HG03064 (cell line): ENCODE measurements around the gene SMIM41.

Experiments
- ATAC-seq: cut with Tn5 transposase; IDR thresholded peaks from one replicate; pipeline ENCODE4 v1.9.1; 2021; ENCODE audit warnings: low read depth; ENCODE audit not compliant: unreplicated experiment

SMIM41 gene

DNA sequence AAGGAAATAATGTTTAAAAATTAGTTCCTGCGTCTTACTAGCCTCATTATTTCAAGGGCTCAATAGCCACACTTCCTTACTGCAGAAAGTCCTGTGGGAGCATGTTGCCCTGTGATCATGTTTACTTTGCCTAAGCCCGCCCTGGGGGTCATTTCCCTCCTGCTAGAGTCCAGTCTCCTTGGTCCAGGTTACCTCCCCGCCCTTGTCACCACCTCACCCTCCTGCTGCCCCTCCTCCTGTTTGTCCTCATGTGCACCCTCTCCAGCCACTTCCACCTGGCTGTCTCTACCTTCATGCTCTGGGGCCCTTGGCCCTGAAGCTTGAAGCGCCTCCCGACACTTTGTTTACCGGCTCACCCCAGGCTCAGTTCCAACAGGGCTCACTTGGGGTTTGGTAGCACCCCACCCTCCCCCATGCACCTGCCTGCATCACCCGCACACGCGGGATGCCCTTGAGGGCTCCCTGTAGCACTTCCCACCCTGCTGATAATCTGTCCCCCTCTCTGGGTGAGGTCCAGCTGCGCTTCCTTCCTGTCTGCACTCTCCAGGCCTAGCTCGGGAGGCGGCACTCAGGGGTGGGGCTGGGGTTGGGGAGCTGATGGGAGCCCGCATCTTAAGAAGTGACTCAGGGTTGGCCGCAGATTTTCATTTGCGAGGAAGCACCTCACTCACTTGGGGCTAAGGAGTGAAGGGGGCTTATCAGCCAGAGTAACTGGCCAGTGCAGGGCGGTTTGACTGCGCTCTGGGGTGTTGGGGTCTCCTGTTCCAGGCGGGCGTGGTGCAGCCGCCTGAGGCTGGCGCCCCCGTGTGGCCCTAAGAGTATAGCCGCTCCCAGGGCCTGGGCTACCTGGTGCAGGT, 40.1 kb downstream of the SMIM41 start:
- no peak for ATAC-seq

DNA sequence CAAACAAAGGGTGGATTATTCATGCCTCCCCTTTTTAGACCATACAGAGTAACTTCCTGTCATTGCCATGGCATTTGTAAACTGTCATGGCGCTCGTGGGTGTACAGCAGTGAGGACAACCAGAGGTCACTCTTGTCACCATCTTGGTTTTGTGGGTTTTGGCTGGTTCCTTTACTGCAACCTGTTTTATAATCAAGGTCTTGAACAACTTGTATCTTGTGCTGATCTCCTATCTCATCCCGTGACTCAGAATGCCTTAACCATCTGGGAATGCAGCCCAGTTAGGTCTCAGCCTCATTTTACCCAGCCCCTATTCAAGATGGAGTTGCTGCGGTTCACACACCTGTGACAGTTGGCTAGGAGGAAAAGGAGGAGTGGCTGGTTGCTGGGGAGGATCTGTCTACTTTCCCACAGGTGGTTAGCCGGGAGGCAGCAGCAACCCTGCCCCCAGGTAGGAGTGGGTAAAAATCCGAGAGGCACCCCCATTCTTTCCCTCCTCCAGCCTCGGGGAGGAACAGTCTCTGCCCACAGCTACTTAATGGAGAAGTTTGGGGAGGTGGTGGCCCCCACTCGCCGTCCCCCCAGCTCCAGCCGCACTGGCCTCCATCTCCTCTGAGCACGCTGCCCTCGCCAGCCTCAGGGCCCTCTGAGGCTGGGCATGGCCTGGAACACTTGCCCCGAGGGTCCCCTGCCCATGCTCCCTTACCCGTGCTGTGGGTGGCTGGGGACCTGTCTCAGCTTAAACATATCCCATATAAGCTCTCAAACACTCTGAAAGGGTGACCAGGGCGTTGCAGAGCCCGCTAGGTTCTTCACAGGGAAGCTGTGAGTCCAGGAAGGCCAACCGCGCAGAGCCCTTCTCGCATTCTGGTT, 41.7 kb downstream of the SMIM41 start:
- ATAC-seq = no peak

DNA sequence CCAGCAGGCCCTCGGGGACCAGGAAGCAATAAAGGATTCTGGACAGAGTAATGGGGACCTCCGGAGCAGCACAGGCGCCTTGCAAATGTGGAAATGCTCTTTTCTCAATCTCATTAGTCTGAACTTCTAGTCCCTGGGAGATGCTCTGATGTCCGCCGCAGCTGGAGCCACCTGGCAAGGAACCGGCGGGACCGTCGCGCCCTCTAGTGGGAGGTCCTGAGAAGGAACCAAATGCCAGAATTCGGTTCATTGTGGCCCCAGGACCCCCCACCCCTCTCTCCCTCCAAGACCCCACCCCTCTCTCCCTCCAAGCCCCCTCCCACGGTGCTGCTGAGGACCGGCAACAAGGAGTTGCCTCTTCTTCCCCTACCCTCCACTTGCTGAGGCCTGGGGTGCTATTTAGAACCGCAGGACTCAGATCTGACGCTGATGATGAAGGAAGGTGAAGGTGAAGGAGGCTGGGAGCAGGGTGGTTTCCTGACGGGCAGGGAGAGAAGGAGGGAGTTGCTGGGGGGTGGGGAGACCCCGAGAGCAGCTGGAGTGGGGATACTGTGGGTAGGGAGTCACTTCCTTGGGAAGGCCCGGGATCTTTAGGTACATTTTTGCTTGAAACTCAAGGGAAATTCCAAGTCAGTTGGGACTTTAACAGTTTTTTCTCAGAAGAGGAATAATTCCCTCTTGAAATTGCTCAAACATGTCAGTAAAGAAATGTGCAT, 42.5 kb downstream of the SMIM41 start:
- ATAC-seq = no peak

DNA sequence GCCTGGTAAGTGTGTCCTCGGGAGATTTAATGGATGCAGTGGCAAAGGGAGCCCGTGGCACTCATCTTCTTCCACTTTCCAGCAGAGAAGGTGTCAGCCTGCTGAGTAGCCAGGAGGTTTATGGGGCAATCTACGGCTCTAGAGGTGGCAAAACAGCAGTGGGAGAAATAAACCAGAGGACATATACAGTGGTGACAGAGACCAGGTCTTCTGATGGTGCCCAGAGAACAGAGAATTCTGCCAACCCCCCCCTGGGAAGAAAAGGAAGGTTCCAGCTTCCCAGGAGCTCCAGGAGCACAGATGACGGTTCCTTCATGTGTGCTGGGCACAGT, 43.0 kb downstream of the SMIM41 start:
- no peak for ATAC-seq

DNA sequence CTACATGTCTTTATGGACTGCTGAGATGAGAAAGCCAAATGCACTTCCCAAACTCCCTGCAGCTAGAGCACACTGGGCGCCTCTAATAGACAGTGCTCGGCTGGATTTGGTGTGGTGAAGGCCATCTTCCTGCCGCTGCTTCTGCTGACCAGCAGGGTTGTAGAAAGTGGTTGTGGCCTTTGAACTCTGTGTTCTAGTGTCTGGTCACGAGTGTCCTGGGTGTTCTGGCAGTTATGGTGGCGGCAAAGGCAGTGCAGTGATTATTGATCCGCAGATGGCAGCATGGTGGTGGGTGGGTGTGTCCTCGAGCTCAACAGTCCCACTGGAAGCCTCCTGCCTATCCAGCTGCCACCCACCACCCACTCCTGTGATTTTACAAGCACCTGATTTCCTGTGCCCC, 43.4 kb downstream of the SMIM41 start:
- no peak for ATAC-seq

DNA sequence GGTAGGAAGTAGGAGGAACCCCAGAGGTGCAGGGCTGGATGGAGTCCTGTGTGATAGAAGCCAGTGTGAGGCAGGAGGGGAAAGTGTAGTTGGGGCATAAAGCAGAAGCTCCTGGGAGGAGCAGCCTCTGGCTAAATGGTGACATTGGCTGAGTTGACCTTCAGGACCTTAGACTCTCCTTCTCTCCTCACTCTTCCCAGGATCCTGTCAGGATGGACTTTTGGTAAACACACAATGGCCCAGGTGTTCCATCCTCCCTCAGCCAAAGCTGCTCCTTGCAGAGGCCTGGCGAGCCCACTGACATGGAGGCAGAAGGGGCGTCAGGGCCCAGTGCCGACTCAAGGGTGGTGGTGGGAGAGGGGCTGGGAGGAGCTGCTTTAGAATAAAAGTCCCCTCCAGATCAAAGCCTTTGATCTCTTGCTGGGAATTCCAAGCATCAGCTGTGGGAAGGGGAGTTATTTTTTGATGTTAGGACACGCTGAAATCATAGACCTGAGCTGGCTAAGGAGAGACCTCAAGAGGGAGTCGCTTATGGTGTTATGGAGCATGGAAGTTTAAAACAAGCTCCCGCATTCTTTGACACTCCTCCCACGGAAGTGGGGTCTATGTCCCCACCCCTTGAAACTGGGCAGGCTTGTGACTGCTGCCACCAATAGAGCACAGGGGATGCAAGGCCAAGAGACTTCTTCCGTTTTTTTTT, 44.1 kb downstream of the SMIM41 start:
- ATAC-seq = no peak

DNA sequence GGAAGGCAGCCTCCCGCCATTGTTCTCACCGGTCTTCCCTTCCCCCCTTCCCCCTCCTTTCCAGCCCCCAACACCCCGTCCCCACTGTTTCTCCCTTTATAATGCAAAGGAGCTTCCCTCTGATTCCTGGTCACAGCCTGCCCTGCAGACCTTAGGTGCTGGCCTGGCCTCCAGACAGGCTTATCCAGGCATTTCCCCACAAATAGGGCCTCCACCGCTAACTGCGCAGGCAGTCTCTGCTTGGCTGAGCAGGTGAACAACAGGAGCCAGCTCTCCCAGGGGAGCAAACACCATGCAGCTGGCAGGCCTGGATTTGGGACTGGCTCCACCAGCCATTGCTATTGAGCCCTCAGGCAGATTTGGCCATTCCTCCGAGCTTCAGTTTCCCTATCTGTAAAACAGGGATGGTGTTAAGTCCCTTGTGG, 46.0 kb downstream of the SMIM41 start:
- ATAC-seq = no peak

DNA sequence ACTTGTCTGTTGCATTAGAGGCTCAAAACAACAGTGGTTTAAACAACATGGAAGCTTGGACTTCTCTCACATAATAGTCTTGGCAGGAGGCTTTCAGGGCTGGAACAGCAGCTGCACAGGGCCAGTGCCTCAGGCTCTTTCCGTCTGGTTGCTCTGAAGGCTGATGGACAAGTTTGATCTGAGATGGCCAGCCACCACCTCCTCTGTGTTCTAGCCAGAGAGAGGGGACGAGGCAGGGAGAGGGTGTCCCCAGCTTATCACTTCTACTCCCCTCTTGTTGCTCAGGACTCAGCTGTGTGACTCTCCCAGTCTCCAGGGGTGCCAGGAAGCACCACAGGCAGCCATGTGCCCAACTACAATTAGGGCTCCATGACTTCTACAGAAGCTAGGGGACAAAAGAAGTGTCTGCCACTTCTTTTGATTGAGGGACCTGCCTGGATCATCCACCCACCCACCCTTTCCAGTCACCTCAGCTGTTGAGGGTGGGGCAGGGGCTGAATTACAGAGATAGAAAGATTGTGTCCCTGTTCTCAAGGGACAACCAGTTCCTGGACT, 46.6 kb downstream of the SMIM41 start:
- ATAC-seq = no peak

DNA sequence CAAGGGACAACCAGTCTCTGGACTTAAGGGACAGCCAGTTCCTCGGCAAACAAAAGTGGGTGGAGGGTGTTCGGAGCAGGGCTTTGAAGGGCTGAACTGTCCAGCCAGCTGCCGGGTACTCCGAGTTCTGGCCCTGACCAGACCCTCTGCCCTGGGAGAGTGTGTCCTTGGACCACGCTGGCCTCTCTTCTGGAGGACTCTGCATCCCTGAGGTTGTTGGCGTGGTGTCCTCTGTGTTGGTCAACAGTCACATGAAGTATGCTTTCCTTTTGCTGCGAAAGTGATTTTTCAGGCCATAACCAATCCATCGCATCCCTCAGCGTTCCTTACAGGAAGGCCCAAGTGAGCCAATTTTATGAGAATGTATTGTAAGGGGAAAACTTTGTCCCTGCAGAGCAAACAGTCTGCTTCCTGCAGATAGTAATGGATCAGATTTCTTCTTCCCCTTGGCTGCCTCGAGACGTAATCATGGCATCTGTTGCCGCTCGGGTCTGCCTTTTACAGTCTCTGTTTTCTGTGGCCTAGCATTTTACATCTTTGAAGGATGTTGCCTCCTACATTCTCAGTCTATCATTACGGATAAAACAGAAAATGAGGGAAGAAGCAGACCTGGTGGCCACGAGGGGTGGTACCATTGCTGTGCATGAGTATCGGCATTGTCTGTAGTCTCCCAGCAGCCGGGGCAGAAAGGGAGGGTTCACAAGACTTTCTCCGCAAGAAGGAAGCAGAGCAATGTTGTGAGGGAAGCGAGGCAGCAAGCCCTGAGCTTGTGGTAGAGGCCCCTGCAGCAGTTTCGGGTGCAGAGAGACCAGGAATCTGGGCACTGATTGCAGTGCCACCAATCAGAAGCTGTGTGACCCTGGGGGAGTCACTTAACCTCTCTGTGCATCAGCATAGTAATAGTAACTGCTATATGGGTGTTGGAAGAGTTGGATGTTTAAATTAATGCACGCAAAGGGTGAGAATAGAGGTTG, 47.4 kb downstream of the SMIM41 start:
- no peak for ATAC-seq

DNA sequence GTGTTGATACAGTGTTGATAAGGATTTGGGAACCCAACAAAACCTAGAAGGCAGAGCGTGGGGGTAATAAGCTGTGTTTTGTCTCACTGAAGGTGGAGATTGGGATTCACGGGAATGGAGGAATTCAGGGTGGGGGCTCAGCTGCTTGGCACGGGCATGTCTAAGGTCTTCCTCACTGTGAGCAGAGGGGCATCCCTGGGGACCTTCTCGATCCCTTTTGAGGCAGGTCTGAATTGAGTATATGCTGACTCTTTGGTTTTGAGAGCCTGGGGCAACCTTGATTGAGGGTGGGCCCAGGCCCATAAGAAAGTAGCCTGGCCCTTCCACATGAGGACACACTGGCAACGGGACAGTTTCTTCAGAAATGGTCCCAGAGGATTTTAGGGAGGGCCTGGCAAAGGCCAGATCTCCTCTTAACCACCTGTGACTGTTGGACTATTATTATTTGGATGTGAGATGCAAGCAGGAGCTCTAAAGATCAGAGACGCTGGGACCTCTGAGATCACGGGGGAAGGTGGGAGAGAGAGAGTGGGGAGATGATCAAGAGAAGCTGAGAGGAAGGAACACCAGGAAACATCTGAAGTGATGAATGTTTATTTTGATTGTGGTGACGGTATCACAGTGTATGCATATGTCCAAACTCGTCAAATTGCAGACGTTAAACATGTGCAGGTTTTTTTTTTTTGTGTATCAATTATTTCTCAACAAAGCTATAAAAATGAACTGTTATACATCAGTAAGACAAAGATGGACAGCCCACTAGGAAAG, 48.4 kb downstream of the SMIM41 start:
- no peak for ATAC-seq

DNA sequence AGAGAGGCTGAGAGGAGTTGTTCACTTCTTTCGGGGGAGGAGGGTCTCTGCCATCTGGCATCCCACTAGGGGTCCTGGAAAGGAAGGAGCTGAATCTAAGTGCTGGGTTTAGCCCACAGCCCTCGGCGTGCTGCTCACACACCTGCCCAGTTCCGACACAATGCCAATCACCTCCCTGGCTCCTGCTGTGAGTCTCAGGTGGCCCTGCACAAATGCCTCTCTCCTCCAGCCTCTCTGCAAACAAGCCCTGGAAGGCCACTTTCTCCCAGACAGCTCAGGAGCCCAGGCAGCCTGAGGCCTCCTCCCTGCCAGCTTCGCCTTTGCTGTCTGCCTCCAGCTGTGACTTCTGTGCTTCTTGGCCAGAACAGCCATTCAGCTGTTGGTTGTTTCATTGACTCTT, 51.2 kb downstream of the SMIM41 start:
- ATAC-seq = no peak

DNA sequence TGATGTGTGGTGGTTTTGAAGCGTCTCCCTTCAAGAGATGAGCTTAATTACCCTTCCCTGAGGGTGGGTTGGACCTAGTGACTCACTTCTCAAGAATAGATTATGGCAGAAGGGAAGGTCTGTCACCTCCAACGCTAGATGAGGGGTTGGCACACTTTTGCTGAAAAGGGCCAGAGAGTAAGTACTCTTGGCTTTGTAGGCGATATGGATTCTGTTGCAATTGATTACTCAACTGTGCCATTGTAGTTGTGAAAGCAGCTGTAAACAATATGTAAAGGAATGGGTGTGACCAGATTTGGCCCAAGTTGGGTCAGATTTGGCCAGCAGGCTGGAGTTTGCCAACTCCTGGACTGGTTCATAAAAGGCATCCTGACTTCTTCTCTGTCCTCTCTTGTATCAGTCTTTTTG, 53.3 kb downstream of the SMIM41 start:
- no peak for ATAC-seq

DNA sequence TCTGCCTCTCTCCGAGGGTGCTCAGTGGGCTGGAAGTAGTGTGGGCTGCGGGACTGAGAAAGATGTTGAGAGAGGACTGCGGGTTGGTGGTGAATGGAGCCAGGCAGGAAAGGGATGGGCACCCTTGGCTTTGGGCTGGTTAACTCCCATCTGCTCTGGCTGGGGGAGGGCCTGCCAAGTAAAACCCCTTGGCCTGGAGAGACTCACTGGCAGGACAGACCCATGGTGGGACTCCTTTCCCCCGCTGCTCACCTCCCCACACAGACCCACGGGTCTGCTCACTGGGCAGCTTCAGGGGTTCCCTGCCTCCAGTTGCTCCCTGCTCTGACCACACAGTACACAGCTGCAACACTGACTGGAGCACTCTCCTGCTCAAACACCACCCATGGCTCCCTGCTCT, 58.2 kb downstream of the SMIM41 start:
- ATAC-seq = no peak

DNA sequence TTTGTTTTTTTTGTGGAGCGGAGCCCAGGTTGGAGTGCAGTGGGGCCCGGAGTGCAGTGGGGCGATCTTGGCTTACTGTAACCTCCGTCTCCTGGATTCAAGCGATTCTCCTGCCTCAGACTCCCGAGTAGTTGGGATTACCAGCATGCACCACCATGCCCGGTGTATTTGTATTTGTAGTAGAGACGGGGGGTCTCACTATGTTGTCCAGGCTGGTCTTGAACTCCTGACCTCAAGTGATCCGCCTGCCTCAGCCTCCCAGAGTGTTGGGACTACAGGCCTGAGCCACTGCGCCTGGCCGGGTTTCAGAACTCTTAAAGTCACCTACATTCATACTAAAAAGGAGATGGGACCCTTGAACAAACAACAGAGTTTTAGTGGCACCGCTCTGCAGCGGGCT, 59.6 kb downstream of the SMIM41 start:
- ATAC-seq = no peak

DNA sequence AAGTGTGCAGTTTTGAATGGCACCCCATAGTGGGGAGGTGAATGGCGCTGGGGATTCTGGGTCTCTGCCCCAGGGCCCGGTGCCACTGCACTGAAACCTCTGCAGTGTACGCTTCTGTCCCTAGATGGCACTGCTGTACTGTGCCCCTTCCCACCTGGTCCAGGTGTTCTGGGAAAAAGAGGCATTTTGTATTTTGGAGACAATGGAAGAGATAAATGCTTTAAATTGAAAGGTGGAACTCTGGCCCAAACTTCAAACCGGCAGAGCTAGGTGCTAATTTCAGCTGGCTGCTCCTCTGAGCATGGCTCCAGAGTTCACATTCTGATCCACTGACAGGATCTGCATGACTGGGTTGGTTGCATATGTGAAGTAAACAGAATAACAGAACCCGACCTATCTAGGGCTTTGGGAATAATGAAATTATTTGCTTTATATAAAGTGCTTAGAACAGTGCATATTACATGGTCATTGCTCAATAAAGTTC, 60.1 kb downstream of the SMIM41 start:
- ATAC-seq = no peak

DNA sequence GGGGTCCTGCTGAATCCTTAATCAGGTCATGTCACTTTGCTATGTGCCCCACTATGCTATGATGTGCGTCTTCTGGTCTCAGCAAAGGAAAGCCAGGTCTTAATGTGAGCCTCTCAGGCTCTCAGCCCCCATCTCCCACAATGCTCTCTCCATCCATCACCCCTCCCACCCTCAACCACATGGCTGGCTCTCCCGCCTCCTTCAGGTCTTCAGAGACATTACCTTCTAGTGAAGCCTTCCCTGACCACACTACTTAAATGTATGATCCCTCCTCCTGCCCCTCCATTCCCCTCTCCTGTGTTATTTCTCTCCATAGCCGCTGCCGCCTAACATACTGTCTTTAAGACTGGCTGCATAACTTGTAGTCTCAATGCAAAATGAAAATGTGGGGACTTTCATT, 61.8 kb downstream of the SMIM41 start:
- no peak for ATAC-seq

DNA sequence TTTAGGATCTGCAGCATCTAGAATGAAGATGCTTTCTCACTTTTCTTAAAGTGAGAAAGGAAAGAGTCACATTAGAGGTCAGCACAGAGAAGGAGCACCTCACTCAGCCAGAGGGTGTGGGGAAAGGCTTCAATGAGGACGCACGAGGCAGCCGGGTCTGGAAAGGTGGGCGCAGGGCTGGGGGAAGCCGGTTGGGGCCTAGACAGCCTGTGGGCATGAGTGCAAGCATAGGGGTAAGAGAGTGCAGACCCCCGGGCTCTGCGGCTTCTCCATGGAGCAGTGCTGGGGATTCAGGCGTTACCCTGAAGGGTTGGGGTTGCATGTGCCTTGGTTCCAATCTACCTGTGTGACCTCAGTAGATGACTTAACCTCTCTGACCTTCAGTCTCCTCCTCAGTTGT, 62.4 kb downstream of the SMIM41 start:
- ATAC-seq = no peak

DNA sequence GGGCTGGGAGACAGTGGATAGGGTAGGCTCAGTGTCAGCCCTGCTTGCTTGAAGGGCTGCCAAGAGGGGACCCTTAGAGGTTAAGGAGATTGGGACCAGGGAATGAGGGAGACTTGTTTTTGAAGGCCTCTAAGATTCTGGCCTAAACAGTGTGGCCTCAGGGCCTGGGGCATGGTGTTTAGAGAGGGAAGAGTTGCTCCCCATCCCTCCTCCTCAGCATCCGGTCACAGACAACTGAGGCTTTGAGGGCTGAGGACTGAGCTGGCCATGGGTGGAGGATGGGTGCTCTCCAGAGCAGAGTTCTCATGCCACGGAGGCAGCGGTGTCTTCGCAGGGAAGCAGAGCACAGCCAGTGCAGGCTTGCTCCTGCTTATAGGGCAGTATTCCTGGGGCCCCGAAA, 62.9 kb downstream of the SMIM41 start:
- ATAC-seq = no peak
